Neuronal stem cell (in vitro differentiated cells): ENCODE results near the gene BSND.

Source experiments
- DNase-seq: peaks from one replicate; pipeline ENCODE4 v3.0.0-alpha.2; 2013; ENCODE audit warnings: low spot score
- H2AFZ ChIP-seq: one replicate; pipeline ENCODE4 v1.6.1; 2013; ENCODE audit warnings: mild to moderate bottlenecking, low read length, inconsistent platforms
- H2AK5ac ChIP-seq: 2 replicates; pipeline ENCODE4 v1.6.1; 2013; ENCODE audit warnings: low read depth, mild to moderate bottlenecking, inconsistent platforms, low read length, moderate library complexity, mixed read lengths
- H2BK120ac ChIP-seq: 2 replicates; pipeline ENCODE4 v1.6.1; 2013; ENCODE audit warnings: low read depth, mild to moderate bottlenecking, inconsistent platforms, low read length, moderate library complexity, mixed read lengths
- H2BK12ac ChIP-seq: one replicate; pipeline ENCODE4 v1.6.1; 2013; ENCODE audit warnings: low read length, inconsistent platforms
- H2BK15ac ChIP-seq: 2 replicates; pipeline ENCODE4 v1.6.1; 2013; ENCODE audit warnings: mild to moderate bottlenecking, low read length, inconsistent platforms, mixed read lengths
- H2BK5ac ChIP-seq: one replicate; pipeline ENCODE4 v1.6.1; 2013; ENCODE audit warnings: inconsistent platforms, mild to moderate bottlenecking, low read length, moderate library complexity
- H3K14ac ChIP-seq: one replicate; pipeline ENCODE4 v1.6.1; 2013; ENCODE audit warnings: low read length, inconsistent platforms
- H3K18ac ChIP-seq: 2 replicates; pipeline ENCODE4 v1.6.1; 2013; ENCODE audit warnings: low read length, inconsistent platforms
- H3K23ac ChIP-seq: 2 replicates; pipeline ENCODE4 v1.6.1; 2013; ENCODE audit warnings: low read depth, mild to moderate bottlenecking, mixed read lengths, low read length, inconsistent platforms; ENCODE audit not compliant: poor library complexity
- H3K27ac ChIP-seq: replicated peaks from 3 replicates; pipeline ENCODE4 v1.5.1; 2013; ENCODE audit warnings: low read length, inconsistent platforms
- H3K27me3 ChIP-seq, 3 experiments: 2 replicates each; pipeline ENCODE4 v1.6.1; 2013; ENCODE audit warnings: low read length in 3 of 3, mild to moderate bottlenecking in 2 of 3, inconsistent platforms in 1 of 3, low read depth in 1 of 3, mixed read lengths in 1 of 3, moderate library complexity in 1 of 3; ENCODE audit not compliant: control insufficient read depth in 3 of 3, insufficient read depth in 3 of 3
- H3K36me3 ChIP-seq, 2 donors: replicated peaks in 1 of 2; 2 replicates each; pipeline ENCODE4 v1.6.1; 2013; ENCODE audit warnings: low read length in 2 of 2; ENCODE audit not compliant: control insufficient read depth in 2 of 2, insufficient read depth in 2 of 2
- H3K4ac ChIP-seq: 2 replicates; pipeline ENCODE4 v1.6.1; 2013; ENCODE audit warnings: inconsistent platforms, mild to moderate bottlenecking, low read length, moderate library complexity
- H3K4me1 ChIP-seq, 2 donors: 1 replicate in 1 of 2; 2 replicates in 1 of 2; pipeline ENCODE4 v1.6.1; 2013; ENCODE audit warnings: low read length in 2 of 2, low read depth in 1 of 2; ENCODE audit not compliant: control insufficient read depth in 2 of 2, insufficient read depth in 1 of 2
- H3K4me2 ChIP-seq: one replicate; pipeline ENCODE4 v1.6.1; 2013; ENCODE audit warnings: mild to moderate bottlenecking, low read length, inconsistent platforms; ENCODE audit not compliant: insufficient read depth, poor library complexity, severe bottlenecking
- H3K4me3 ChIP-seq, 2 donors: 2 replicates each; pipeline ENCODE4 v1.5.1; 2013; ENCODE audit warnings: low read length in 2 of 2, mild to moderate bottlenecking in 2 of 2, inconsistent platforms in 1 of 2, moderate library complexity in 1 of 2
- H3K79me1 ChIP-seq: one replicate; pipeline ENCODE4 v1.6.1; 2013; ENCODE audit warnings: low read depth, mild to moderate bottlenecking, inconsistent platforms, low read length, moderate library complexity
- H3K9ac ChIP-seq: one replicate; pipeline ENCODE4 v1.6.1; 2013; ENCODE audit warnings: mild to moderate bottlenecking, low read depth, low read length, inconsistent platforms; ENCODE audit not compliant: poor library complexity
- H3K9me3 ChIP-seq, 2 donors: replicated peaks in 1 of 2; 2 replicates each; pipeline versions ENCODE3 to v1.6.1; 2013; ENCODE audit warnings: low read length in 2 of 2, mild to moderate bottlenecking in 2 of 2, inconsistent platforms in 1 of 2, low read depth in 1 of 2, mixed read lengths in 1 of 2, moderate library complexity in 1 of 2; ENCODE audit not compliant: control insufficient read depth in 2 of 2, insufficient read depth in 1 of 2
- H4K8ac ChIP-seq: one replicate; pipeline ENCODE4 v1.6.1; 2013; ENCODE audit warnings: low read depth, mild to moderate bottlenecking, inconsistent platforms, low read length, moderate library complexity
- H4K91ac ChIP-seq: one replicate; pipeline ENCODE4 v1.6.1; 2013; ENCODE audit warnings: low read length, low read depth, mild to moderate bottlenecking, inconsistent platforms; ENCODE audit not compliant: poor library complexity
- WGBS, 2 donors: extraction: QIAGEN DNeasy Blood & Tissue Kit; methylation state at CpG; one replicate each; pipeline ENCODE4 v1.1.7; 2013; ENCODE audit warnings: missing lambda C conversion rate in 2 of 2, mixed read lengths in 1 of 2; ENCODE audit not compliant: insufficient read length in 2 of 2, insufficient replicate concordance in 1 of 2; ENCODE audit errors: extremely low coverage in 2 of 2; 5-methylcytosine and 5-hydroxymethylcytosine counted together

BSND gene

GRCh38 chr1:54980528-54981241, 18.0 kb upstream of the BSND start, which contains the start of gene TMEM61:
Gene TMEM61, plus strand, starts transcription at chr1:54980628. Its CDS starts 438 bp downstream, at chr1:54981066.
- peak within 1 kb of the TSS; percentile 42 for H2BK15ac ChIP-seq
- H2AK5ac ChIP-seq, result peak within 1 kb of the TSS; percentile 41
- peak within 1 kb of the TSS; percentile 68 for H2AFZ ChIP-seq
- H3K4me1 ChIP-seq, result peaks cover 0 to 4% of the 10 kb centered on the region in 2 donors
- H3K18ac ChIP-seq, result peak within 1 kb of the TSS; percentile 77
- no peak for DNase-seq
- H3K79me1 ChIP-seq, result no peaks in the 10 kb centered on the region
- peak within 1 kb of the TSS; percentile 51 for H3K9ac ChIP-seq
- no peaks in the 10 kb centered on the region for H3K36me3 ChIP-seq
- H3K4ac ChIP-seq, result no peak within 1 kb of the TSS
- H2BK5ac ChIP-seq, result peak within 1 kb of the TSS; percentile 16
- no peak within 1 kb of the TSS for H4K8ac ChIP-seq
- no peak within 1 kb of the TSS for H4K91ac ChIP-seq
- no peaks in the 10 kb centered on the region for H3K9me3 ChIP-seq
- peak within 1 kb of the TSS; percentile 58 for H3K23ac ChIP-seq
- peaks cover 5 to 92% (median 35%) of the 10 kb centered on the region in 3 experiments for H3K27me3 ChIP-seq
- H3K14ac ChIP-seq, result peak within 1 kb of the TSS; percentile 25
- H2BK120ac ChIP-seq, result no peak within 1 kb of the TSS
- H3K27ac ChIP-seq, result no peak within 1 kb of the TSS
- no peak within 1 kb of the TSS for H2BK12ac ChIP-seq
- peak within 1 kb of the TSS in 1 of 2 donors; percentile 73 for H3K4me3 ChIP-seq
- WGBS, 2 donors, result no CpG with 5 or more reads among the region's 69 CpGs
- peak within 1 kb of the TSS; percentile 81 for H3K4me2 ChIP-seq

- H2BK5ac ChIP-seq, result no peak overlapping the region
- peaks cover 5 to 90% (median 35%) of the 10 kb centered on the region in 3 experiments for H3K27me3 ChIP-seq
- no peak overlapping the region for H3K18ac ChIP-seq
- peaks cover 0 to 4% of the 10 kb centered on the region in 2 donors for H3K4me1 ChIP-seq
- no peaks in the 10 kb centered on the region for H3K36me3 ChIP-seq
- no peak overlapping the region for H3K9ac ChIP-seq
- H3K4ac ChIP-seq, result no peak overlapping the region
- no peak overlapping the region for H2BK120ac ChIP-seq
- no peak overlapping the region for H4K91ac ChIP-seq
- H3K23ac ChIP-seq, result no peak overlapping the region
- H3K4me3 ChIP-seq, result no peak overlapping the region
- no peak overlapping the region for H2AFZ ChIP-seq
- no peak overlapping the region for H2BK12ac ChIP-seq
- no peaks in the 10 kb centered on the region for H3K79me1 ChIP-seq
- H3K9me3 ChIP-seq, result no peaks in the 10 kb centered on the region
- no CpG with 5 or more reads among the region's 8 CpGs for WGBS, 2 donors
- H4K8ac ChIP-seq, result no peak overlapping the region
- H3K27ac ChIP-seq, result no peak overlapping the region
- H2AK5ac ChIP-seq, result no peak overlapping the region
- H2BK15ac ChIP-seq, result no peak overlapping the region
- no peak for DNase-seq
- no peak overlapping the region for H3K4me2 ChIP-seq
- H3K14ac ChIP-seq, result no peak overlapping the region
These were observed 17.3 kb upstream of the BSND start for GRCh38 chr1:54981466-54981865.

GRCh38 chr1:54982739-54983138, 16.0 kb upstream of the BSND start:
- H3K14ac ChIP-seq, result no peak overlapping the region

GRCh38 chr1:54984131-54984842, 14.4 kb upstream of the BSND start:
- Histone ChIP-seq H3K27ac (no peak overlapping the region), H2AK5ac (no peak overlapping the region), H3K27me3 (peaks cover 5 to 69% (median 26%) of the 10 kb centered on the region in 3 experiments), H2BK5ac (no peak overlapping the region), H3K4ac (no peak overlapping the region), H4K8ac (no peak overlapping the region), H2BK15ac (no peak overlapping the region), H3K4me3 (no peak overlapping the region), H2BK120ac (no peak overlapping the region), H3K18ac (peak overlapping the region; percentile 9), H3K36me3 (no peaks in the 10 kb centered on the region), H3K14ac (no peak overlapping the region), H3K4me2 (no peak overlapping the region), H3K4me1 (peaks cover 0 to 4% of the 10 kb centered on the region in 2 donors), H3K23ac (no peak overlapping the region), H3K79me1 (no peaks in the 10 kb centered on the region), H2BK12ac (no peak overlapping the region), H2AFZ (no peak overlapping the region), H3K9ac (no peak overlapping the region), H3K9me3 (no peaks in the 10 kb centered on the region), H4K91ac (no peak overlapping the region)
- WGBS, 2 donors, result no CpG with 5 or more reads among the region's 7 CpGs
- DNase-seq, result no peak

More at GRCh38 chr1:54982739-54983138, 16.0 kb upstream of the BSND start:
- Histone ChIP-seq H3K36me3 (no peaks in the 10 kb centered on the region), H2BK5ac (no peak overlapping the region), H3K4me2 (no peak overlapping the region), H2BK15ac (no peak overlapping the region), H3K27me3 (peaks cover 5 to 82% (median 35%) of the 10 kb centered on the region in 3 experiments), H2BK12ac (no peak overlapping the region), H3K4me3 (no peak overlapping the region), H4K91ac (no peak overlapping the region), H2AK5ac (no peak overlapping the region), H3K9ac (no peak overlapping the region), H3K79me1 (no peaks in the 10 kb centered on the region), H3K9me3 (no peaks in the 10 kb centered on the region), H3K4ac (no peak overlapping the region), H3K18ac (no peak overlapping the region), H3K23ac (no peak overlapping the region), H4K8ac (no peak overlapping the region), H2BK120ac (no peak overlapping the region), H2AFZ (no peak overlapping the region), H3K27ac (no peak overlapping the region), H3K4me1 (peaks cover 0 to 4% of the 10 kb centered on the region in 2 donors)
- no peak for DNase-seq
